GM23338 (cell line): Measurements from ENCODE around the gene PCDHB6. TPM values are rescaled to one million over a fixed set of nuclear protein-coding genes. Genes with fewer than 3 reads are reported as not detected.
"Not testable (repeated sequence)": the region's sequence is repeated elsewhere in the genome, so short reads cannot be mapped to it uniquely, and the experiment has no call there.

Experiments
- ATAC-seq: fragments of 200-7000 bp; cut with Tn5 transposase; 3 replicates; pipeline ENCODE4 v1.9.1; 2020
- DNase-seq: peaks from one replicate; pipeline ENCODE4 v3.0.0-alpha.2; 2015; ENCODE audit warnings: low spot score
- H2AFZ ChIP-seq: fragments of 200-600 bp; sonication (generic); 2 replicates; pipeline ENCODE4 v1.8.0; 2016; ENCODE audit warnings: antibody characterized with exemption, mild to moderate bottlenecking, moderate library complexity
- H3F3A ChIP-seq: fragments of 200-600 bp; sonication (generic); replicated peaks from 2 replicates; pipeline ENCODE4 v1.8.0; 2017; ENCODE audit warnings: antibody characterized with exemption, mixed run types, low read depth
- H3K27ac ChIP-seq: fragments of 200-600 bp; sonication (generic); 2 replicates; pipeline ENCODE4 v1.6.1; 2016; ENCODE audit warnings: low read depth
- H3K27me3 ChIP-seq: fragments of 200-600 bp; sonication (generic); 2 replicates; pipeline ENCODE4 v1.8.0; 2016; ENCODE audit warnings: mild to moderate bottlenecking, mixed run types, moderate library complexity; ENCODE audit not compliant: insufficient read depth
- H3K36me3 ChIP-seq: fragments of 200-600 bp; sonication (generic); 2 replicates; pipeline ENCODE4 v1.8.0; 2016; ENCODE audit warnings: mild to moderate bottlenecking; ENCODE audit not compliant: insufficient read depth
- H3K4me1 ChIP-seq: fragments of 200-600 bp; sonication (generic); 2 replicates; pipeline ENCODE4 v1.8.0; 2016; ENCODE audit warnings: mild to moderate bottlenecking, moderate library complexity; ENCODE audit not compliant: insufficient read depth
- H3K4me2 ChIP-seq: fragments of 200-600 bp; sonication (generic); 2 replicates; pipeline ENCODE4 v1.7.1; 2017; ENCODE audit warnings: mixed run types
- H3K4me3 ChIP-seq: fragments of 200-600 bp; sonication (generic); 2 replicates; pipeline ENCODE4 v1.6.1; 2016; ENCODE audit warnings: mixed run types
- H3K79me2 ChIP-seq: fragments of 200-600 bp; sonication (generic); replicated peaks from 2 replicates; pipeline ENCODE4 v1.8.0; 2017; ENCODE audit warnings: mild to moderate bottlenecking; ENCODE audit not compliant: insufficient read depth
- H3K9me2 ChIP-seq: fragments of 200-600 bp; sonication (generic); 2 replicates; pipeline ENCODE4 v1.8.0; 2017; ENCODE audit not compliant: insufficient read depth
- H4K20me1 ChIP-seq: fragments of 200-600 bp; sonication (generic); replicated peaks from 2 replicates; pipeline ENCODE4 v1.8.0; 2017; ENCODE audit warnings: mild to moderate bottlenecking; ENCODE audit not compliant: insufficient read depth
- H3K27ac Mint-ChIP-seq: 2 replicates; pipeline ENCODE4 v1.8.0; 2020; ENCODE audit warnings: inconsistent platforms, mild to moderate bottlenecking, moderate library complexity, mixed read lengths
- H3K27me3 Mint-ChIP-seq: 3 replicates; pipeline ENCODE4 v1.8.0; 2022; ENCODE audit warnings: low read depth, mild to moderate bottlenecking, moderate library complexity, mixed read lengths, inconsistent platforms; ENCODE audit not compliant: insufficient read depth, poor library complexity
- H3K36me3 Mint-ChIP-seq: 3 replicates; pipeline ENCODE4 v1.8.0; 2021; ENCODE audit warnings: low read depth, mild to moderate bottlenecking, inconsistent platforms, moderate library complexity, mixed read lengths
- H3K4me1 Mint-ChIP-seq: 3 replicates; pipeline ENCODE4 v1.8.0; 2020; ENCODE audit warnings: mild to moderate bottlenecking, inconsistent platforms, mixed read lengths
- H3K4me3 Mint-ChIP-seq: 3 replicates; pipeline ENCODE4 v1.8.0; 2021; ENCODE audit warnings: moderate library complexity, mild to moderate bottlenecking, inconsistent platforms, mixed read lengths
- H3K9me3 Mint-ChIP-seq: 3 replicates; pipeline ENCODE4 v1.8.0; 2020; ENCODE audit warnings: moderate library complexity, mild to moderate bottlenecking, inconsistent platforms, mixed read lengths
- CTCF ChIP-seq, 2 experiments: fragments of 200-600 bp in 1 of 2; sonication (generic) in 1 of 2; conservative IDR thresholded peaks; 2 replicates each; pipeline versions ENCODE4 v1.5.1 to v1.6.1; 2016 to 2017; ENCODE audit warnings: antibody characterized with exemption in 2 of 2, low read depth in 2 of 2, mild to moderate bottlenecking in 2 of 2, moderate library complexity in 1 of 2
- EZH2phosphoT487 ChIP-seq: fragments of 200-600 bp; sonication (generic); IDR thresholded peaks from one replicate; pipeline ENCODE4 v1.8.1; 2018; ENCODE audit warnings: antibody characterized with exemption; ENCODE audit not compliant: unreplicated experiment
- JUNB ChIP-seq: IDR thresholded peaks from one replicate; pipeline ENCODE4 v1.6.1; 2016; ENCODE audit warnings: antibody characterized with exemption; ENCODE audit not compliant: unreplicated experiment
- polyA plus RNA-seq: library from polyadenylated mRNA; unstranded; fragments of >200 nt; fragmentation: Nextera tagmentation; extraction: Ambion mirVana; gene quantifications from 2 replicates; pipeline ENCODE4 v1.2.1, GENCODE V29; 2016
- total RNA-seq: library from RNA; depleted of rRNA; stranded (reverse); fragments of >200 nt; shearing (Covaris generic); gene quantifications from 2 replicates; pipeline ENCODE4 v1.2.3, GENCODE V29; 2014

Gene PCDHB6
- total and polyA plus RNA-seq, 2 experiments from 2014 or later, result 0.11 to 0.52 TPM

- H3F3A ChIP-seq, H3K4me3 ChIP-seq, ATAC-seq, H3K27me3 Mint-ChIP-seq, H3K9me2 ChIP-seq, H3K79me2 ChIP-seq, H4K20me1 ChIP-seq, H3K4me3 Mint-ChIP-seq, H3K4me1 Mint-ChIP-seq, H3K4me1 ChIP-seq, H3K36me3 Mint-ChIP-seq, H3K27ac ChIP-seq, H3K27ac Mint-ChIP-seq, H3K4me2 ChIP-seq, H3K27me3 ChIP-seq, H3K36me3 ChIP-seq: not testable (repeated sequence)
- H3K9me3 Mint-ChIP-seq, result peaks cover 19% of the 10 kb centered on the region
- DNase-seq, result peak; percentile 34
- H2AFZ ChIP-seq, result peak overlapping the region; percentile 33
- 0 out of 4 replicates have a peak, but pooled peaks have one; percentile 4 to 18 for TF ChIP-seq CTCF (conservative IDR thresholded peaks at IDR 0.05; ENCODE audit: low read depth in 2 of 2)
Observed at GRCh38 chr5:141174291-141175104, 24.6 kb downstream of the PCDHB6 start.

- Histone ChIP-seq H3F3A (no peaks in the 10 kb centered on the region), H3K27me3 (no peaks in the 10 kb centered on the region), H3K27ac (no peak overlapping the region), H3K79me2 (no peaks in the 10 kb centered on the region), H2AFZ (no peak overlapping the region), H3K4me3 (no peak overlapping the region), H3K9me2 (no peaks in the 10 kb centered on the region; the same call in 1 of the 2 replicates), H3K4me1 (no peaks in the 10 kb centered on the region), H3K36me3 (no peaks in the 10 kb centered on the region; the same call in 1 of the 2 replicates), H3K4me2 (no peak overlapping the region), H4K20me1 (no peaks in the 10 kb centered on the region)
- Mint-ChIP-seq H3K27ac (no peak overlapping the region), H3K4me1 (no peaks in the 10 kb centered on the region; the same call in 2 of the 3 replicates), H3K36me3 (peaks cover 10% of the 10 kb centered on the region), H3K4me3 (no peak overlapping the region), H3K27me3 (peaks cover 2% of the 10 kb centered on the region), H3K9me3 (peaks cover 19% of the 10 kb centered on the region)
- TF ChIP-seq CTCF (conservative IDR thresholded peaks at IDR 0.05; ENCODE audit: low read depth in 2 of 2) (no peak), JUNB (no peak), EZH2phosphoT487 (no peak)
- DNase-seq (no peak), ATAC-seq (no peak)
Observed at GRCh38 chr5:141175933-141176332, 26.1 kb downstream of the PCDHB6 start.
